AG08395 (cell line): ENCODE data around the gene FRMD4B.

Source experiments
- DNase-seq: peaks from one replicate; pipeline ENCODE4 v3.0.0; 2012; ENCODE audit warnings: mixed read lengths, low spot score

The FRMD4B gene

DNA sequence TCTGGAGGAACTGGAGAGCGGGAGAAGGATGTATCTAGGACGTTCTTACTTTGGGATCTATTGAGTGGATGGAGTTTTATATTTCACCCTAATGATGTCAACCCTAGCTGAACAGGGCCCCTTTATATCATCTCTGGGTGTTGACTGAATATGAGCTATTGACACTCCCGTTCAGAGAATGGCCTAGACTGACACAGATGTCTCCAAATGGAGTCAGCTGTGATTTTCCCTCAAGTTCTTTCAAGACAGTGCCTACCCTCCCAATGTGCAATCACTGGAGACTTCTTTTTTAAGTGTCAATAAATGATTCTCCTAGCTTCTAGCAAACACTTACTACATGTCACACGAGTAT, 63.8 kb downstream of the FRMD4B start:
- DNase-seq = no peak

GRCh38 chr3:69321301-69322157, 64.4 kb downstream of the FRMD4B start:
- DNase-seq = no peak

- no peak for DNase-seq
Measured at GRCh38 chr3:69320871-69321271, 65.0 kb downstream of the FRMD4B start.

GRCh38 chr3:69319652-69320051, 66.2 kb downstream of the FRMD4B start:
- DNase-seq = no peak

- DNase-seq = no peak
Measured at GRCh38 chr3:69318410-69318809, 67.5 kb downstream of the FRMD4B start.

DNA sequence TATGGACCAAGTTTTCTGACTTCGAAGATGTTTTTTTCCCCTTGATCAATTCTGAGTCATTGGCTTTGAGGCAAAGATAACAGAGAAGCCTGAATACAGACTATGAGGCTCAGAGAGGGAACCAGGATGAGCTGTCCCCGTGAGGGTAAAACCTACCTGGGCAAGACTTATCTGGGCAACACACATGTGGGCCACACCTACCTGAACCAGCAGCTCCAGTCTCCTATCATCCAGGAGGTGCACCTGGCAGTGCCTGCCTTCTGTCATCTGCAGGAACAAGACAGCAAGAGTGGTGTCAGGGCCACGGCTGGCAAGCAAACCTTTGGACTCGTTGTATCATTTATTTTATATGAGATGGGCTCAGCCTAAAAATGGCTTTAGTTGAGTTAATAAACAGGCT, 72.6 kb downstream of the FRMD4B start:
- DNase-seq = no peak

GRCh38 chr3:69309814-69310213, 76.1 kb downstream of the FRMD4B start:
- no peak for DNase-seq

- DNase-seq = peak; percentile 82
Measured at GRCh38 chr3:69306239-69307185, 79.4 kb downstream of the FRMD4B start.

DNA sequence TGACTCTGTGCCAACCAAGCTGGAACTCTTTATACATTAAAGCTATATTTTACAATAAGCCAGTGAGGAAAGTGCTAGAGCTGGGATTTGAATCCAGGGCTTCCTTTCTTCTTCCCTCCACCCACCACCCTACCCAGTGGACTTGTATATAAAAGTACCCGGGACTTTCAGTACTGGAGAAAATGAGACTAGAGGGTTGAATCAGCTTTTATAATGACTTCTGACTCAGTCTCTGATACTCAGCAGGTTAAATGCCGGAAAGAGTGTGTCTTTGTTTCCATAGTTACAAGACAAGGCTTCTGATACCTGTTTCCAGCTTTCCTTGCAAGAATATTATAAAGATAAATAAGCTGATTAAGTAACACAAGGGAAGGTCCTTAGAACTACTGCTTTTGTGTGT, 80.9 kb downstream of the FRMD4B start:
- DNase-seq = no peak

DNA sequence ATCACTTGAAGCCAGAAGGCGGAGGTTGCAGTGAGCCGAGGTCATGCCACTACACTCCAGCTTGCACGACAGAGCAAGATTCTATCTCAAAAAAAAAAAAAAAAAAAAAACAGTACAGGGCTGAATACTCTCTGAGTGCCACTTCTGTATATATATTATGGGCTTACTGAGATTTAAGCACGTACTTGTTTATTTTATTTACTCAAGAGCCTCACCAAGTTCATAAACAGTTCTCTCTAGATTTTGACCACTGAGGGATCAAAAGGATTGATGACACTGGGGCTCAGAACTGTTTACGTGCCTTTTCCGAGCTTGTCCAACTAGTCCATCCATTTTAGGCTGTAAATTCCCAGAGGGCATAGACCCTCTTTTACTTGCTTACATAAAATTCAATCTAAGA, 81.5 kb downstream of the FRMD4B start:
- DNase-seq = no peak

- DNase-seq = no peak
Measured at GRCh38 chr3:69300296-69300695, 85.6 kb downstream of the FRMD4B start.

- no peak for DNase-seq
Measured at GRCh38 chr3:69299344-69299743, 86.5 kb downstream of the FRMD4B start.

DNA sequence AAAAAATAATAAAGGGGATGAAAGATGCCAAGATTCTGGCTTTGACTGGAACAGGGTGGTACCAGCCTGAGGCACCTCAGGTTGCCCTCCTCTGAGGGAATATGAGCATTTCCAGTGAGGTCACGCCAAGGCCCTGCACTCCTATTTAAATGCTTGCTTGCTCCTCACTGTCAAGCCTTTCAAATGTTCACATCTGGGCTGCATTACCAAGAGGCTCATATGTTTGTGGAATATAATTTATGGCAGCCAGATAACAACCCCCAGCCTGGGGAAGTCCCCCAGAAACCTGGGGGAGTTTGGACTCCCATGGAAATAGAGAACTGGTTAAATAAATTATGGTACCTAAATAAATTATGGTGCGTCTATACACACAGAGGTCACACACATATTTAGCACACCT, 88.4 kb downstream of the FRMD4B start:
- DNase-seq = no peak

DNA sequence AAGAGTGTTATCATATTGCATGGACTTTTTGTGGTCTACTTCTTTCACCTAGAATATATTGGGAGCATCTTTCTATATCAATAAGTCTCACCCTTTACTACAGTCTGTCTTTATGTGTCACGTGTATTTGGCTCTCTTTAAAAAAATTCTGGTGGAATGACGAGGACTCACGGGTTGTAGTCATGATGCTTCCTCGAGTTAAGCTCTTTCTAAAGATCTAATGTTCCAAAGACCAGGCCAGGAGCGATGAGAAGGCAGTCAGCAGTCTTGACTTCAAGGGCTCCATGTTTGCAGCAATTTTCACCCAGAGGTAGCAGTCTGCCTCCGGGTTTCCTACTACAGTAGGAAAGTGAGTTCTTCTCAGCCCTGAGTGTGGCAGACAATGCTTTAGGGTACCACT, 88.9 kb downstream of the FRMD4B start:
- DNase-seq = no peak

GRCh38 chr3:69294014-69294766, 91.7 kb downstream of the FRMD4B start:
- DNase-seq = peak; percentile 44

GRCh38 chr3:69292959-69293574, 92.8 kb downstream of the FRMD4B start:
- no peak for DNase-seq

DNA sequence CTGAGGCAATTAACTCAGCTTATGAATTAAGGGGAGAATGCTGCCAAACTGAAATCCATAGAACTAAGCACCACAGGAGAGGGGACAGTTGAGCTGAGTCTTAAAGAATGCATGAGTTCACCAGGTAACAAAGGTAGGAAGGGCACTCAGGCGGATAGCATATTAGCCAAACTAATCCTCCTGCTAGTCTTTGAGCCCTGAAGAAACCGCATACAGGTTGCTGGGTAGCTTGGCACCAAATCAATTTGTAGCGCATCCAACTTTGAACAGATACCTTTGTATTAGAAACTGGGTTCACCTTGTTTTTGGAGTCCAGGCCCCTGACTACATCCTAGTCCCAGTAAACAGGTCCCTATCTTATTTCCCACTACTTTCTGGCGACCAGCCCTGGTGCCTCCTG, 93.7 kb downstream of the FRMD4B start:
- no peak for DNase-seq

DNA sequence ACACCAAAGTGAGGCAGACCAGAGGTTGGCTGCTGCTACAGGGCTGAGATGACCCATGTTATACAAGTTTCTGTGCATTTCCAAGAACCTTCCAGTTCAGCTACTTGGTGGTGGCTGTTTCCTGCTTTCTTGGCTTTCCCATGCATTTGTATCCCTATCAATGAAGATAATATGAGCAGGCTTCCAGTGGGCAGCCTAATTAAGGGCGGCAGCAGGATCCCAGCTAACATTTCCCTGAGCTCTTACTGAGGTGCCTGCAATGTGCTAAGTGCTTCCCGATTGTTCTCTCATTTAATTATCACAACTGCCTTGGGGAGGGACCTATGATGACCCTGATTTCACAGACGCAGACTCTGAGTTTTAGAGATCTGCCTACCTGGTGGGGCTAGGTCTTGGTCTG, 95.5 kb downstream of the FRMD4B start:
- no peak for DNase-seq

GRCh38 chr3:69290006-69290405, 95.9 kb downstream of the FRMD4B start:
- no peak for DNase-seq

GRCh38 chr3:69288161-69288895, 97.6 kb downstream of the FRMD4B start:
- DNase-seq = no peak

DNA sequence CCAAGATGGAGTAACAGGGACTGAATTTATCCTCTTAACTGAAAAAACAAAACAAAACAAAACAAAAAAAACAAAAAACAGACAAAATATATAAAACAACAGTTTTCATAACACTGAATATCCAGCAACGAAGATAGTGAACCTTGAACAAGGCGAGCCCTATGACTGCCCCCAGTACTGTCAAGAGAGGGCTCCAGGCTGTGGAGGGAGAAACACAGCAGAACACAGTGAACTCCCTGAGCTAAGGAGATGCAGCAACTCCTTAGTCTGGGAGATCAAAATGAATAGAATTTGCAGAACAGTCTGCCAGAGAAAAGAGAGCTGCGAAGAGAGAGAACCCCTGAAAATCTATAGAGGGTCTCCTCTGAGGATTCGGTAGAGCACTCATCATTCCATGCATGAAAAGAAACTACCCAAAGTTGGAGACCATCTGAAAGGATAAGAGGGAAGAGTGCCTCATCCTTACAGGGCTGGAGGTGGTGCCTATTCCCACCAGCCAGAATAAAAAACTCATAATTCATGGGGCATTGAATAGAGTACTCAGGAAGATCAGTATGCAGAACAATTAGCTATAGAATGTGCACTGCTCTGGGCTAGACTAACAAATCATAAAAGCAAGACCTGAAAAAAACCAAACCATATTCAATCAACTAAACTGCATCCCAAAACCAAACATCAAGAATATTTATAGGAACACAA, 101.8 kb downstream of the FRMD4B start:
- DNase-seq = no peak
